Gastrocnemius medialis (tissue), 4 donors: ENCODE results near the gene AGAP1. TPM values are rescaled to one million over a fixed set of nuclear protein-coding genes. Genes with fewer than 3 reads are reported as not detected.

Experiments used
- ATAC-seq, 2 donors: fragments of 150-250 bp; one replicate each; pipeline ENCODE4 v1.9.1; 2016
- DNase-seq, 2 donors: peaks; one replicate each; pipeline ENCODE4 v3.0.0-alpha.2; 2019
- H3K27ac ChIP-seq, 4 donors: fragments of 200-600 bp; sonication (generic); 1 replicate in 1 of 4; 2 replicates in 3 of 4; pipeline ENCODE4 v1.5.1; 2016 to 2018; ENCODE audit warnings: mild to moderate bottlenecking in 2 of 4, moderate library complexity in 1 of 4
- H3K27me3 ChIP-seq, 3 donors: fragments of 200-600 bp; sonication (generic) in 2 of 3; 1 replicate in 1 of 3; 2 replicates in 2 of 3; pipeline versions ENCODE4 v1.5.1 to v1.6.0; 2016 to 2019; ENCODE audit warnings: mild to moderate bottlenecking in 1 of 3, moderate library complexity in 1 of 3
- H3K36me3 ChIP-seq, 2 donors: fragments of 200-600 bp; sonication (generic) in 1 of 2; one replicate each; pipeline ENCODE4 v1.5.1; 2017 to 2018
- H3K4me1 ChIP-seq, 2 donors: fragments of 200-600 bp; sonication (generic) in 1 of 2; one replicate each; pipeline ENCODE4 v1.5.1; 2016 to 2017; ENCODE audit warnings: mild to moderate bottlenecking in 2 of 2
- H3K4me3 ChIP-seq, 4 donors: fragments of 200-600 bp; sonication (generic) in 3 of 4; 1 replicate in 1 of 4; 2 replicates in 3 of 4; pipeline ENCODE4 v1.5.1; 2016 to 2019; ENCODE audit warnings: mild to moderate bottlenecking in 2 of 4
- H3K9me3 ChIP-seq, 3 donors: fragments of 200-600 bp; sonication (generic) in 2 of 3; 1 replicate in 1 of 3; 2 replicates in 2 of 3; pipeline ENCODE4 v1.5.1; 2016 to 2019
- CTCF ChIP-seq, 5 experiments: fragments of 450-650 bp in 3 of 5; fragments of 200-600 bp in 2 of 5; sonication (generic) in 2 of 5; IDR thresholded peaks in 4 of 5; conservative IDR thresholded peaks in 1 of 5; 1 replicate in 4 of 5; 2 replicates in 1 of 5; pipeline ENCODE4 v1.5.1; 2016 to 2019; ENCODE audit warnings: antibody characterized with exemption in 5 of 5, mild to moderate bottlenecking in 3 of 5, moderate library complexity in 3 of 5
- POLR2A ChIP-seq, 2 donors: fragments of 450-650 bp; IDR thresholded peaks; one replicate each; pipeline ENCODE4 v1.6.1; 2017; ENCODE audit warnings: antibody characterized with exemption in 2 of 2, mild to moderate bottlenecking in 2 of 2, moderate library complexity in 2 of 2
- in situ Hi-C, 4 donors: fragments of 200-750 bp; cut with MboI; loops; one replicate each; pipeline versions ENCODE4 v1.15.0 to v1.8.0; 2017; ENCODE audit warnings: low sequenced_read_pairs in 4 of 4
- intact Hi-C: fragments of 100-400 bp; cut with DNase I; formaldehyde crosslinking; loops from one replicate; pipeline ENCODE4 v1.15.1; 2023; ENCODE audit warnings: low total_unique reads
- total RNA-seq, 4 donors: library from RNA; depleted of rRNA; stranded (reverse); fragments of >200 nt; gene quantifications; one replicate each; pipeline versions ENCODE4 v1.1.0 to v1.2.3, GENCODE V29; 2016

AGAP1 gene
- total RNA-seq, 4 donors from 2014 or later = 8.5 to 26.8 (median 14.4) TPM

GRCh38 chr2:235495373-235496238 lies 1.8 kb downstream of the AGAP1 start:
- Histone ChIP-seq H3K4me3 (peak overlapping the region; percentile 64 to 72 (median 68)), H3K36me3 (no peaks in the 10 kb centered on the region), H3K4me1 (peaks cover 14 to 30% of the 10 kb centered on the region in 2 donors), H3K27ac (peak overlapping the region in 2 of 4 donors; percentile 45 to 60), H3K27me3 (no peaks in the 10 kb centered on the region), H3K9me3 (no peaks in the 10 kb centered on the region)
- TF ChIP-seq POLR2A (IDR thresholded peaks at IDR 0.05) (no peak), CTCF (IDR thresholded peaks at IDR 0.05 in 4 of 5, conservative IDR thresholded peaks at IDR 0.05 in 1 of 5) (no peak)
- intact Hi-C loops = no loop called here
- ATAC-seq = no peak
- DNase-seq = no peak
- in situ Hi-C loops = no loop called here

- H3K27ac ChIP-seq = no peak overlapping the region
- peak overlapping the region in 2 of 4 donors; percentile 64 to 66 for H3K4me3 ChIP-seq
- in situ Hi-C loops = no loop called here
- TF ChIP-seq POLR2A (IDR thresholded peaks at IDR 0.05) (no peak), CTCF (IDR thresholded peaks at IDR 0.05 in 4 of 5, conservative IDR thresholded peaks at IDR 0.05 in 1 of 5) (no peak)
- ATAC-seq (no peak), DNase-seq (no peak)
- H3K27me3 ChIP-seq = no peaks in the 10 kb centered on the region
- no peaks in the 10 kb centered on the region for H3K36me3 ChIP-seq
- no peaks in the 10 kb centered on the region for H3K9me3 ChIP-seq
- peaks cover 20 to 30% of the 10 kb centered on the region in 2 donors for H3K4me1 ChIP-seq
- intact Hi-C loops = no loop called here
Observed at GRCh38 chr2:235496239-235496621, 2.4 kb downstream of the AGAP1 start.

GRCh38 chr2:235497096-235497495 lies 3.3 kb downstream of the AGAP1 start:
- Histone ChIP-seq H3K9me3 (no peaks in the 10 kb centered on the region), H3K27ac (no peak overlapping the region), H3K4me1 (peaks cover 25 to 31% of the 10 kb centered on the region in 2 donors), H3K36me3 (no peaks in the 10 kb centered on the region), H3K4me3 (no peak overlapping the region), H3K27me3 (no peaks in the 10 kb centered on the region)
- intact Hi-C loops (no loop called here), in situ Hi-C loops (no loop called here)
- TF ChIP-seq POLR2A (IDR thresholded peaks at IDR 0.05) (no peak), CTCF (IDR thresholded peaks at IDR 0.05 in 4 of 5, conservative IDR thresholded peaks at IDR 0.05 in 1 of 5) (no peak)
- ATAC-seq = no peak
- DNase-seq = no peak

GRCh38 chr2:235498541-235498940 lies 4.7 kb downstream of the AGAP1 start:
- no peaks in the 10 kb centered on the region for H3K9me3 ChIP-seq
- DNase-seq (no peak), ATAC-seq (no peak)
- no peak for TF ChIP-seq CTCF (IDR thresholded peaks at IDR 0.05 in 4 of 5, conservative IDR thresholded peaks at IDR 0.05 in 1 of 5)
- no peak for TF ChIP-seq POLR2A (IDR thresholded peaks at IDR 0.05)
- peaks cover 28 to 33% of the 10 kb centered on the region in 2 donors for H3K4me1 ChIP-seq
- H3K4me3 ChIP-seq = no peak overlapping the region
- intact Hi-C loops = no loop called here
- in situ Hi-C loops = no loop called here
- H3K27me3 ChIP-seq = no peaks in the 10 kb centered on the region
- H3K27ac ChIP-seq = no peak overlapping the region
- H3K36me3 ChIP-seq = no peaks in the 10 kb centered on the region
